VCaP (cell line): ENCODE data around the gene ARHGEF17.

ENCODE experiments used
- H3K27ac ChIP-seq: fragments of 450-650 bp; 2 replicates; pipeline ENCODE4 v1.5.1; 2017
- CTCF ChIP-seq: fragments of 450-650 bp; conservative IDR thresholded peaks from 2 replicates; pipeline ENCODE4 v1.5.1; 2017; ENCODE audit warnings: mild to moderate bottlenecking, moderate library complexity

The ARHGEF17 gene

GRCh38 chr11:73384125-73384441, 76.0 kb downstream of the ARHGEF17 start:
- H3K27ac ChIP-seq: no peak overlapping the region
- TF ChIP-seq CTCF: no peak

- TF ChIP-seq CTCF: no peak
- H3K27ac ChIP-seq: no peak overlapping the region
Measured at GRCh38 chr11:73384531-73384871, 76.4 kb downstream of the ARHGEF17 start.

- TF ChIP-seq CTCF: no peak
- no peak overlapping the region for H3K27ac ChIP-seq
Measured at GRCh38 chr11:73384872-73385689, 77.0 kb downstream of the ARHGEF17 start.

- TF ChIP-seq CTCF: no peak
- H3K27ac ChIP-seq: no peak overlapping the region
Measured at GRCh38 chr11:73386016-73386415, 77.9 kb downstream of the ARHGEF17 start.

GRCh38 chr11:73386546-73386945, 78.5 kb downstream of the ARHGEF17 start:
- H3K27ac ChIP-seq: no peak overlapping the region
- TF ChIP-seq CTCF: no peak

- H3K27ac ChIP-seq: no peak overlapping the region
- no peak for TF ChIP-seq CTCF
Measured at GRCh38 chr11:73387594-73388264, 79.7 kb downstream of the ARHGEF17 start.

- no peak for TF ChIP-seq CTCF
- no peak overlapping the region for H3K27ac ChIP-seq
Measured at GRCh38 chr11:73388265-73389133, 80.4 kb downstream of the ARHGEF17 start.
